Adipose tissue (tissue), 3 donors: ENCODE measurements around the gene PTCRA. TPM values are rescaled to one million over a fixed set of nuclear protein-coding genes. Genes with fewer than 3 reads are reported as not detected.
"Not testable (repeated sequence)": the region's sequence is repeated elsewhere in the genome, so short reads cannot be mapped to it uniquely, and the experiment has no call there.

Source experiments
- H3K27ac ChIP-seq: one replicate; pipeline ENCODE4 v1.5.1; 2013; ENCODE audit warnings: low read depth, low read length
- WGBS, 3 donors: extraction: QIAGEN DNeasy Blood & Tissue Kit; methylation state at CpG; one replicate each; pipeline ENCODE4 v1.1.7; 2013; 5-methylcytosine and 5-hydroxymethylcytosine counted together
- polyA plus RNA-seq, 3 donors: library from polyadenylated mRNA; stranded (reverse); fragments of 200-250 nt; gene quantifications; one replicate each; pipeline ENCODE4 v1.2.3, GENCODE V29; 2013
- donor health status: healthy with polysubstance abuse.
- donor health status: Bipolar disorder and iron deficiency.
- donor health status: healthy.

Gene PTCRA
- polyA plus RNA-seq, 3 donors: 0.15 TPM; not detected in 2

DNA sequence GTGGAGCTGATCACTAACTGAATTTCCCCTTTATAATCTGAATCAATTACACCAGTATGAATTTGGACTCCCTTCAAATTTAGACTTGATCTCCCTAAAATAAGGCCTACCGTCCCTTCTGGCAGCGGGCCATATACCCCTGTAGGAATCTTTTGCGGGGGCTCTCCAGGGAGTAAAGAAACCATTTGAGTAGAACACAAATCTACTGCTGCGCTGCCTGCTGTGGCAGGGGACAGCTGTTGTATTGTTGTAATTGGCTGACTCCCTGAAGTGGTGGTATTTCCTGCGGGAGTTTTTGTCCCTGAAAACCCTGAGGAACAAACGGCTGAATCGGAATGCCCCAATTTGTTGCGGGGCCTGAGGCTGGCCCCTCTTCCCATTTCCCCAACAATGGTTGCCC is 16.0 kb upstream of the PTCRA start:
- 56 to 74% (median 60%) methylated on average over 8 of the region's 8 CpGs for WGBS, 3 donors
- H3K27ac ChIP-seq: no peak overlapping the region

DNA sequence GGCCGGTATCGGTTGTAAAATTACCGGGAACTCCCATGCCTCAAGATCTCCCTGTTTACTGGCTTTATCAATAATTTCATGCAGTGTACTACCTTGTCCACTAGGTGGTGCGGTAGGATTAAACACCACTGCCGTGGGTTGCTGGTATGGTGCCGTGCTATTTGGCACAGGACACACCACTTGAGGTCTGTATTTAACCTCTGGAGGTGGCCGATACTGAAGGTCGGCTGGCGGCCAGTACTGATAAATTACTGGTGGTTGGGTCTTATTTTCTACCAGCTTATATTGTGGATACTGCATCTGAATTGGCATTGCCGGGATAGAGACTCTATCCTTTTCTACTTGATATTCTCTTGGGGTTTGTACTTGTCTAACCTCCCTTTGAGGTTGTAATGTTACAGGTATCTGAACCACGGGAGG is 14.3 kb upstream of the PTCRA start:
- no peak overlapping the region for H3K27ac ChIP-seq
- WGBS, 3 donors: 2 to 4% (median 3%) methylated on average over 11 of the region's 11 CpGs

DNA sequence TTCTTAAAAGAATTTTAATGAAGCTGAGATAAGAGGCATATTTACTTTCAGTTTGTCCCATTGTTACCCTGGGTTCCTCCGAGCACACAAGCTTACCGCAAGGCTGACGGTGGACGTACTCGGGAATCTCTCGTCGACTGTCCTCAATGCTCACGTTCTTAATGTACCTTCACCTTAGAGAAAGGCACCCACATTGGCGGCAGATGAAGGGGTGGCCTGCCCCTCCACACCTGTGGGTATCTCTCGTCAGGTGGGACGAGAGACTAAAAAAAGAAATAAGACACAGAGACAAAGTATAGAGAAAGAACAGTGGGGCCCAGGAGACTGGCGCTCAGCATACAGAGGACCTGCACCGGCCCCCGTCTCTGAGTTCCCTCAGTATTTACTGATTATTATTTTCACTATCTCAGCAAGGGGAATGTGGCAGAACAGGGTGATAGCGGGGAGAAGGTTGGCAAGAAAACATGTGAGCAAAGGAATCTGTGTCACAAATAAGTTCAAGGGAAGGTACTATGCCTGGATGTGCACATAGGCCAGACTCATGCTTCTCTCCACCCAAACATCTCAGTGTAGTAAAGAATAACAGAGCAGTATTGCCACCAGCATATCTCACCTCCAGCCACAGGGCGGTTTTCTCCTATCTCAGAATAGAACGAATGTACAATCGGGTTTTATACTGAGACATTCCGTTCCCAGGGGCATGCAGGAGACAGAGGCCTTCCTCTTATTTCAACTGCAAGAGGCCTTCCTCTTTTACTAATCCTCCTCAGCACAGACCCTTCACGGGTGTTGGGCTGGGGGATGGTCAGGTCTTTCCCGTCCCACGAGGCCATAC is 13.2 kb upstream of the PTCRA start:
- not testable (repeated sequence) for H3K27ac ChIP-seq
- 33 to 80% (median 75%) methylated on average over 22 of the region's 22 CpGs for WGBS, 3 donors

DNA sequence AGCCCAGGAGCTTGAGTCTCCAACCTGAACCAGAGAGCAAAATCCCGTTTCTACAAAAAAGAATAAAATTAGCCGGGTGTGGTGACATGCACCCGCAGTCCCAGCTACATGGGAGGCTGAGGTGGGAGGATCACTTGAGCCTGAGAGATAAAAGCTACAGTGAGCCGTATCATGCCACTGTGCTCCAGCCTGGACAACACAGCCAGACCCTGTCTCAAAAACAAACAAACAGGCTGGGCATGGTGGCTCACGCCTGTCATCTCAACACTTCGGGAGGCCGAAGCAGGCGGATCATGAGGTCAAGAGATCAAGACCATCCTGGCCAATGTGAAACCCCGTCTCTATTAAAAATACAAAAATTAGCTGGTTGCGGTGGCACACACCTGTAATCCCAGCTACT is 11.4 kb upstream of the PTCRA start:
- WGBS, 3 donors: 85 to 92% (median 91%) methylated on average over 10 of the region's 10 CpGs

DNA sequence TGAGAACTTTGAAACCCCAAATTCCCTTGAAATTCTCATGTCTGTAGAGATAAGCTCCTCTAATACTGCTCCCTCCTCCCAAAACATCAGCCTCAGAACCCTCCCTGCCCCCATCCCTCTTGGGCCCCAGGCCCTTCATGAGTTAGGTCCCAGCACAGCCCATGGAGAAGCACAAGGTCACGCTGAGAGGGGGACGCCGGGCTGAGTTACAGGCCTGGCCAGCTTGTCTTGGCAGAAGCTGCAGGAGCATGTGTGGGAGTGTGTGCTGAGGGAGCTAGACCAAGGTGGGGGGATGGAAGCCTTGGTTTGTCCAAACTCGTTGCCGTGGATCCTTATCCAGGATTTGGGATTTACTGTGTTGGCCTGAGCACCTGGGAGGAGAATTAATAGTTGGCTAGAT is 8.5 kb upstream of the PTCRA start:
- WGBS, 3 donors: 23 to 52% (median 45%) methylated on average over 5 of the region's 5 CpGs
- no peak overlapping the region for H3K27ac ChIP-seq

More for the DNA sequence above, 11.4 kb upstream of the PTCRA start:
- H3K27ac ChIP-seq: no peak overlapping the region

DNA sequence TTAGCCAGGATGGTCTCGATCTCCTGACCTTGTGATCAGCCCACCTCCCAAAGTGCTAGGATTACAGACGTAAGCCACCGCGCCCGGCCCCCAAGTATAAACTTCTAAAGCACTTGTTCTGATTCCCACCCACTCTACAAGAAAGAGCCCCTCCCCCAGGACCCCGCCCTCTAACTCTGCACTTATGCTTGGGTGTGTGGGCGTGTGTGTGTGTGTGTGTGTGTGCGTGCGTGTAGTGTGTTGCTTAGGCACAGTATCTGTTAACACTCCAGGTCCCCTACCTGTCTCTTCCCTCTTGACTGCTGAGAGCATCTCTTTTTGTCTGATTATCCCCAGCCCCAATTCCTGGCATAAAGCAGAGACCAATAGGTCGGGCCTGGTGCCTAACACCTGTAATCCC is 6.0 kb upstream of the PTCRA start:
- 82 to 90% (median 90%) methylated on average over 10 of the region's 10 CpGs for WGBS, 3 donors
- no peak overlapping the region for H3K27ac ChIP-seq

DNA sequence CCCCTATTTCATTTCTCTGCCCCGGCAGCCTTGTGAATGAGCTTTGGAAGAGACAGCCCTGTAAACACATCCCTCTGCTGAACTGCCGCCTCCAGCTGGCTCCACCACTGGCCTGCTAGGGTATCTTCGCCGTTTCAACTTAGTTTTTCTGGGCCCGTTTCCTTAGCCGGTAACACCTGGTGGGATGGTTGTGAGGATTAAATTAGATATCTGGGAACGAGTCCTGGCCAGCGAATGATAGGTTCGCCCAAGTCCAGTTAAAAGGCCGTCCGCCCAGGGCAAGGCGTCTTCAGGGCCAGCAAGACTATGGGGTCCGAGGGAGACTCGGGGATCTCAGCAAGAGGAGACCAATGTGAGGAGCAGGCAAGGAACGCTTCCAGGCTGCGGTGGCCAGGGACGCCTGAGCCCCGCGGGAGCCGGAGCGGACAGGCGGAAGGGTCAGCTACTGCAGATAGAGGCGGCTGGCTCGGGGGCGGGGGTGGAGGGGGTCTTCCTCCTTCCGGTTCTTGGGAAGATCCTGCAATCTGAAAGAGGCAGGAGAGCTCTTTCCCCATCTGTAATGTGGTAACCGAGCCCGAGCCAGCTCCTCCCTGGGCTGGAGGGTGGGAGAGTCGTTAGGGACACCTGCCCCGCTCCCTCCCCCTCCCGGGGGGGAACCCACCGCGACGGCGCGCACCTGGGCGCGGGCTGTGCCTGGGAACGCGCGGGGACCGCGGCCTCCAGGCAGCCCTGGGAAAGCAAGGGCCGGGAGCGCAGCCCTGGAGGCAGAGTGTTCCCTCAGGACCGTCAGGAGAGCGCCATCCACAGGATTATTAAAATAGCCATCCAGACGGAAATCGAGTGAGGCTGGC is 4.5 kb upstream of the PTCRA start:
- no peak overlapping the region for H3K27ac ChIP-seq

DNA sequence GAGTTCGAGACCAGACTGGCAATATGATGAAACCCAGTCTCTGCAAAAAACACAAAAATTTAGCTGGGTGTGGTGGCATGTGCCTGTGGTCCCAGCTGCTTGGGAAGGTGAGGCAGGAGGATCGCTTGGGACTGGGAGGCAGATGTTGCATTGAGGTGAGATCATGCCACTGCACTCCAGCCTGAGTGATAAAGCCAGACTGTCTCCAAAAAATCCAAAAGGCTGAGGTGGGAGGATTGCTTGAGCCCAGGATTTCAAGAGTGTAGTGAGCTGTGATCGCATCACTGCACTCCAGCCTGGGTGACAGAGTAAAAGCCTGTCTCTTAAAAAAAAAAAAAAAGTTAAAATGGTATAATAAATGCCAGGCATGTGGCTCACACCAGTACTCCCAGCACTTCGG is 1.3 kb upstream of the PTCRA start:
- H3K27ac ChIP-seq: no peak overlapping the region
- WGBS, 3 donors: 76 to 82% (median 76%) methylated on average over 4 of the region's 4 CpGs

More for the DNA sequence above, 4.5 kb upstream of the PTCRA start:
- WGBS, 3 donors: 15 to 23% (median 16%) methylated on average over 36 to 49 of the region's 49 CpGs

DNA sequence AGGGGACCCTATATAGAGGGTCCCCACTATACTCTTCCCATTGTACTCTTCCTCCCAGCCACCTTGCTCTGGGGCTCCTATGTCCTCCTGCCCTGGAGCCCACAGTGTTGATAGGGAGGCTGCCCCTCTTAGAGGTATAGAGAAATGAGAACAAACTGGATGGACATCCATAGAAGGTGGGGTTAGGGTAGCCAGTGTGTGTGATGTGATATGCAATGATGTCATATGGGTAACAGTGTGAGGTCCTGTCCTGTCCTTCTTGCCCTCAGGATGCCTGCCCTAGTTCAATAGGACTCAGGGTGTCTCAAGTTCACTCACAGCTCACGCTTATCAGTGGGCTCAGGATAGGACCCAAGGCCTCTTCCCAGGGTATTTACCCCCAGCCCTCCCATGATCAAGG is 435 bp downstream of the PTCRA start:
- 88 to 95% (median 91%) methylated on average over 1 of the region's 1 CpG for WGBS, 3 donors
- H3K27ac ChIP-seq: no peak overlapping the region

DNA sequence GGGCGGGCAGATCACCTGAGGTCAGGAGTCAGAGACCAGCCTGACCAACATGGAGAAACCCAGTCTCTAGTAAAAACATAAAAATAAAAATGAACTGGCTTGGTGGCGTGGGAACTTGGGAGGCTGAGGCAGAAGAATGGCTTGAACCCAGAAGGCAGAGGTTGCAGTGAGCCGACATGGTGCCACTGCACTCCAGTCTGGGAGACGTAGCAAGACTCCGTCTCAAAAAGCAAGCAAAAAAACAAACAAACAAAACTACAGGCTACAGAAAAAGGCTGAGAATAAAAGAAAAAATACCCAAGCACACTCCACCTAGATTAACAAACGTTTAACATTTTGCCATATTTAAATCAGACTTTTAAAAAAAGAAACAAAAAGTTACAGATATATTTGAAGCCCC is 5.9 kb downstream of the PTCRA start:
- H3K27ac ChIP-seq: no peak overlapping the region
- 71 to 85% (median 78%) methylated on average over 6 of the region's 6 CpGs for WGBS, 3 donors

DNA sequence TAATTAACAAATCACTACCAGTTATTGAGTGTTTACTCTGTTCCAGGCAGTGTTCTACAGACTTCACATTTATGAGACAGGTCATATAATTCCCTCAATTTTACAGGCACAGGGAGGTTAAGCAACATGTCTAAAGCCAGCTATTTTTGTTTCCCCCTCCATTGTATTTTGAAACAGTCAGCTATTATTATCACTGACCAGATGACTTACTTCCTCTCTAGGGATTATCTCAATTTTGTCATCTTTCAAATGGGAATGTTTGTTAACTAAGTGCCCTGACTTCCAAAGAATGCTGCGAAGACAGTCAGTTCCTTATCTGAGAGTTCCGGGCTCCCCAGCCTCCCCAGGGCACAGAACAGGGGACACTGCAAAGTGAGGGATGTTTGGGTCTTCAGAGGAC is 7.8 kb downstream of the PTCRA start:
- H3K27ac ChIP-seq: no peak overlapping the region
- 67 to 79% (median 72%) methylated on average over 2 of the region's 2 CpGs for WGBS, 3 donors

DNA sequence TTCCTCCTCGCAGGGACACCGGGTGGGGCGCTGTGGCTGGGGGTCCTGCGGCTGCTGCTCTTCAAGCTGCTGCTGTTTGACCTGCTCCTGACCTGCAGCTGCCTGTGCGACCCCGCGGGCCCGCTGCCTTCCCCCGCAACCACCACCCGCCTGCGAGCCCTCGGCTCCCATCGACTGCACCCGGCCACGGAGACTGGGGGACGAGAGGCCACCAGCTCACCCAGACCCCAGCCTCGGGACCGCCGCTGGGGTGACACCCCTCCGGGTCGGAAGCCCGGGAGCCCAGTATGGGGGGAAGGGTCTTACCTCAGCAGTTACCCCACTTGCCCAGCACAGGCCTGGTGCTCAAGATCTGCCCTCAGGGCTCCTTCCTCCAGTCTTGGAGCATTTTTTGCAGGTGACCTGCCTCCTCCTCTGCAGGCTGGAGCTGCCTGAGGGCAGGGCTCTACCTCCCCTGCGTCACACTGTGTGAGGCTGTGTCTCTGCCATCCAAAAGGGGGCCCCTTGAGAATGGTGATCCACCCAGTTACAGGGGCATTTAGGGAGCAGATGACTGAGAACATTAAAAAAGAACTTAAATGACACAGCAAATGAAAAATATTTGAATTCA is 9.5 kb downstream of the PTCRA start:
- 41 to 68% (median 61%) methylated on average over 23 of the region's 23 CpGs for WGBS, 3 donors
- H3K27ac ChIP-seq: no peak overlapping the region

DNA sequence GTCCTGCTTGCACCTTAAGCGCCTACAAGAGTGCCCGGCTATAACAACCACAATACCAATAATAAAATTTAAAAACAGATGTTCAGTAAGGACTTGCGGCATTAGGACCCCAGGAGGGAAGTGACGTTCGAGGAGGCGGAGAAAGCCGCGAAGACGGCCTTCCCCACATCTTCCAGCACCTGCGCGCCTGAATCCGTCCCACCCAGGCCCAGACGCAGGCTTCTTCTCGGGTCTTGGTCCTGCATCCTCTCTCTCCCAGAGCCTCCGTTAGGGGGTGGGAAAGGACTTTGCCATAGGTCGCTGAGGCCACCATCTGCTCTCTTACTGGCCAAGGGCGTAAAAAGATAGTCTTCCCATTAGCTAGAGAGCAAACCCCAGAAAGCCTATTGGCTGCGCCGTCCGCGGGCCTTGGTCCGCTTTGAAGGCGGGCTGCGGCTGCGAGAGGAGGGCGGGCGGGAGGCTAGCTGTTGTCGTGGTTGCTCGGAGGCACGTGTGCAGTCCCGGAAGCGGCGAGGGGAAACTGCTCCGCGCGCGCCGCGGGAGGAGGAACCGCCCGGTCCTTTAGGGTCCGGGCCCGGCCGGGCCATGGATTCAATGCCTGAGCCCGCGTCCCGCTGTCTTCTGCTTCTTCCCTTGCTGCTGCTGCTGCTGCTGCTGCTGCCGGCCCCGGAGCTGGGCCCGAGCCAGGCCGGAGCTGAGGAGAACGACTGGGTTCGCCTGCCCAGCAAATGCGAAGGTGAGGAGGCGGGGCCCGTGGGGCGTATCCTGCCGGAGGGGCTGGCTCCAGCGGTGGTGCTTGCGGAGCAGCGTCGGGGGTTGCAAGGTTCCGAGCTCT is 13.3 kb downstream of the PTCRA start, which contains the start of gene CNPY3:
CNPY3 (plus strand) TSS at position 495 of the 835 bp plus-strand sequence; CDS start at position 586, 91 bp downstream.
- 0% methylated on average over 59 to 63 of the region's 63 CpGs for WGBS, 3 donors

DNA sequence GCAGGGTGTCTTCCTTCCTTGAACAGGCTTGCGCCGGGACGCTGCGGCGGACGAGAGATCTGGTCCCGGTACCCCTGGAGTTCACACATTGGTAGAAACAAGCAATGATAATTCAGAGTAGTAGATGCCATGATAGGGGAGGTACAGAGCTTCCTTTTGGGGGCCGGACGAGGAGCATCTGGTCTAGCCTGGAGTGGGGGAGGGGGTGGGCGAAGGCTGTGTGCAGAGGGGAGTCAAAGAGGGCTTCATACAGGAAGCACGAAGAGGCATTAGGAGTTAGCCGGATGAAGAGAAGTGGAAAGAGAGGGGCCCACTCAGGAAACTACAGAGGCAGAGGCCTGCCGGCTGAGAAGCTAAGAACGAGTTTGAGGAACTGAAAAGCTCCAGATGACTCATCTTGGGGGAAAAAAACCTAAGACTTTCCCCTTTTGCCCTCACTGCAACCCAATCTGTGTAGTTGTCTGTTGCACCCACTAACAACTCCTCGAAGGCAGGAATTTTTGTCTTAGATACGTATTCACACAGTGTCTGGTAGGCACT is 14.0 kb downstream of the PTCRA start:
- WGBS, 3 donors: 1 to 3% (median 1%) methylated on average over 11 to 16 of the region's 16 CpGs
- peak overlapping the region; percentile 54 for H3K27ac ChIP-seq

More for the DNA sequence above, 13.3 kb downstream of the PTCRA start, which contains the start of gene CNPY3:
- H3K27ac ChIP-seq: peak within 1 kb of the TSS; percentile 54

DNA sequence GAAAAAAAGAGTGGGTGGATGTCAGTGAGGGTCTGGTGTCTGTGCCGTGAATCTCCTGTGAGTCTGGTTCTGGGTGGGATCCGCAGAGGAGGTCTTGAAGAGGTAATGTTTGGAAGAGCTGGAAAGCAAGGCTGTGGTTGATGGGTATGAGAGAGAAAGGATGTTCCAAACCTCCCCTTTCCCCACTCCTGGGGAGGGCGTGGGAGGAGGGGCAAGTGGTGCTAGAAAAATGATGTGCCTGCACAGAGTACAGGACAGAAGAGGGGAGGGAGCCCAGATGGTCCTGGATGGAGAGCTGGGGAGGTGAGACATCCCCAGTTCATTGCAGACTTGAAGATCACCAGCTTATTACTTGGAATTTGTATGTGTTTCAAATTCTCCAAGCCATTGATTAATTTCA is 16.6 kb downstream of the PTCRA start:
- 87 to 96% (median 88%) methylated on average over 3 of the region's 3 CpGs for WGBS, 3 donors
- H3K27ac ChIP-seq: no peak overlapping the region

DNA sequence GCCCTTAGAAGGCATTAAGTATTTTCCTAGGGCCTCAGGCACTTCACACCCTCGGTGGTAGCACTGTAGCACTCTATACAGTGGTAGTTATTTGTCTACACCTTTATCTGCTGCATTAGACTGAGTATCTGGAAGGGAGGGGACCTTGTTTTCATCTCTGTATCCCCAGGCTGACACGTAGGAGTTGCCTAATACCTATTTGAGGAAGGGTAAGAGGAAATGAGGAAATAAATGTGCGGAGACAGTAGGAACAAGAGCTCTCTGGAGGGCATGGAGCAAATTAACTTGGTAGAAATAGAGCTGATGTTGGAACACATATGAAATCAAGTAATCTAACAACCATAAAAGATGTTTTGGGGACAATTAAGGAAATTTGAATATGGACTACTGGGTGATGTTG is 17.4 kb downstream of the PTCRA start:
- WGBS, 3 donors: 37 to 64% (median 40%) methylated on average over 3 of the region's 3 CpGs
- H3K27ac ChIP-seq: no peak overlapping the region

DNA sequence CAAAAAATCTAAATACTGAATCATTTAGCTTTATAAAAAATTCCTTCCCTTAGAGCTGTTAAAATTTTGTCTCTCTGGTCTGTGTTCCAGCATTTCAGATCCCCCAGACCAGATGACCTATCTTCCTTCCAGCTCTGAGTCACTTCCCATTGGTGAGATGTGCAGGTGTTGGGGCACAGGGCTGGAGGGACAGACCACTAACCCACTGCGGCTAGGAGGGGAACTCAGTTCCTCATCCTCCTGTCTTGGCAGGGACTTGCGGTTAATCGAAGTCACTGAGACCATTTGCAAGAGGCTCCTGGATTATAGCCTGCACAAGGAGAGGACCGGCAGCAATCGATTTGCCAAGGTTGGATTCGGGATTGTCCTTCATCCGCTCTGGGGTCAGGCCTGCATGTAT is 19.5 kb downstream of the PTCRA start:
- H3K27ac ChIP-seq: no peak overlapping the region
- WGBS, 3 donors: 63 to 82% (median 79%) methylated on average over 7 of the region's 7 CpGs

DNA sequence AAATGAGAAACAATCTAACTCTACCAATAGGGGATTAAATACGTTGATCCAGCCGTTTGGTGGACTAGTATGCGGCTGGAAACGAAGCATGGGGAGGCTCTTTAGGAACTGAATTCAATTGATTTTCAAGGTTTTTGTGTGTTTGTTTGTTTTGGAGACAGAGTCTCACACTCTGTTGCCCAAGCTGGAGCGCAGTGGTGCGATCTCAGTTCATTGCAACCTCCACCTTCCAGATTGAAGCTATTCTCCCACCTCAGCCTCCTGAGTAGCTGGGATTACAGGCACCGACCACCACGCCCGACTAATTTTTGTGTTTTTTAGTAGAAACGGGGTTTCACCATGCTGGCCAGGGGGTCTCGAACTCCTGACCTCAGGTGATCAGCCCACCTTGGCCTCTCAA is 20.5 kb downstream of the PTCRA start:
- no peak overlapping the region for H3K27ac ChIP-seq
- 86 to 96% (median 96%) methylated on average over 11 of the region's 11 CpGs for WGBS, 3 donors
